ENCODE measurements around the gene SORCS2. TPM values are rescaled to one million over a fixed set of nuclear protein-coding genes. Genes with fewer than 3 reads are reported as not detected.

SORCS2 gene
- total and polyA plus RNA-seq, 2 of the 4 experiments (the other 2 are of a cell fraction) = 0.36 to 0.62 TPM

DNA sequence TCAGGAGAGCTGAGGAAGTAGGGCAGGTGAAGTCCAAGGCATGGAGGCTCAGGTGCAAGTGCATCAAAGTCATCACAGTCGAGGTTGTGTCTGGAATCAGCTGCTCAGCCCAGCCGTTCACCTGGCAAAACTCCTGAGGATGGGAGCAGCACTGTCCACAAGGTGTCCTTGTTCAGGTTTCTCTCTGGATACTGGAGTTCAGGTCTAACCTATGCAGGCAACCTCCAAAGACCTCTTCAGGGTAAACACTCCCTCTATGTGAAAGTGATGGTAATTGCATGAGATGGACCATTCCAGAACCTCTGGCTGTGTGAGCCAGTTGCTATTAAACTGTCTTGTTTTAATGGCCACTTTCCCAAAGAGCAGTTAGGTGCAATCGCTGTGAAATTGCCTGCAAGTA, 362.6 kb downstream of the SORCS2 start:
- intact Hi-C loops (cut with micrococcal nuclease) (no loop called here), dilution Hi-C loops (cut with HindIII; ENCODE audit: low sequenced_read_pairs, unreplicated experiment) (no loop called here), in situ Hi-C loops (cut with MboI; ENCODE audit: low sequenced_read_pairs) (no loop called here)
- H3K4me3 ChIP-seq (ENCODE audit: insufficient read depth, low read depth, low read length) = no peak overlapping the region
- H2AK9ac ChIP-seq (replicated peaks; ENCODE audit: low read depth, low read length, poor library complexity) = no peak overlapping the region
- no peak overlapping the region for H2BK120ac ChIP-seq (ENCODE audit: low read depth, low read length)
- no peak overlapping the region for H3K14ac ChIP-seq (replicated peaks; ENCODE audit: low read depth, low read length)
- no peak for TF ChIP-seq NFE2L2 (IDR thresholded peaks at IDR 0.05; ENCODE audit: low read depth, low read length)
- no peak for TF ChIP-seq ELK1 (IDR thresholded peaks at IDR 0.05; ENCODE audit: borderline replicate concordance, low read depth, low read length)
- TF ChIP-seq BHLHE40 (IDR thresholded peaks at IDR 0.05; ENCODE audit: low read depth, low read length) = no peak
- TF ChIP-seq RAD21 (IDR thresholded peaks at IDR 0.05; ENCODE audit: low read length) = no peak
- TF ChIP-seq RFX5 (IDR thresholded peaks at IDR 0.05; ENCODE audit: low read depth, low read length) = no peak
- no peak for TF ChIP-seq POLR2A (IDR thresholded peaks at IDR 0.05; ENCODE audit: low read depth, low read length)
- TF ChIP-seq MAFK (IDR thresholded peaks at IDR 0.05; ENCODE audit: low read depth, low read length) = no peak
- TF ChIP-seq SMC3 (IDR thresholded peaks at IDR 0.05; ENCODE audit: low read depth, low read length) = no peak
- H3K36me3 ChIP-seq (ENCODE audit: control insufficient read depth, insufficient read depth, low read length) = no peaks in the 10 kb centered on the region
- DNase-seq = no peak
- no peak overlapping the region for H2AFZ ChIP-seq (replicated peaks; ENCODE audit: low read length, poor library complexity)
- CTCF ChIA-PET = no interaction called here
- H3K18ac ChIP-seq (ENCODE audit: low read depth, low read length) = no peak overlapping the region
- no CpG with 5 or more reads among the region's 3 CpGs for WGBS, 2 experiments (ENCODE audit: extremely low coverage in 2 of 2, insufficient read length in 1 of 2)
- no peaks in the 10 kb centered on the region for H4K20me1 ChIP-seq (ENCODE audit: insufficient read depth, low read length)
- H4K8ac ChIP-seq (ENCODE audit: low read depth in 2 of 2, low read length in 2 of 2) = no peak overlapping the region
- POLR2A ChIA-PET (ENCODE audit: unreplicated experiment) = no interaction called here
- H3K56ac ChIP-seq (ENCODE audit: extremely low read depth, insufficient read depth, low read length) = no peak overlapping the region
- no peak overlapping the region for H2AK5ac ChIP-seq (ENCODE audit: low read depth, low read length)
- H2BK15ac ChIP-seq (ENCODE audit: low read depth, low read length) = no peak overlapping the region
- no peak for ATAC-seq (ENCODE audit: low read depth)
- H4K5ac ChIP-seq (ENCODE audit: low read depth, low read length) = no peak overlapping the region
- H3K4me1 ChIP-seq (ENCODE audit: control insufficient read depth, insufficient read depth, low read length) = peaks cover 3% of the 10 kb centered on the region
- peaks cover 18% of the 10 kb centered on the region for H3K9me3 ChIP-seq (ENCODE audit: control insufficient read depth, insufficient read depth, low read length)
- H3K9me1 ChIP-seq (ENCODE audit: insufficient read depth, low read length) = no peaks in the 10 kb centered on the region
- no peak overlapping the region for H3K27ac ChIP-seq (ENCODE audit: insufficient read depth, low read length)
- no peaks in the 10 kb centered on the region for H3K79me1 ChIP-seq (ENCODE audit: low read depth in 1 of 2, low read length in 2 of 2)
- no peak overlapping the region for H4K91ac ChIP-seq (ENCODE audit: insufficient read depth, low read depth, low read length)
- no peak overlapping the region for H3K23ac ChIP-seq (ENCODE audit: low read depth, low read length)
- no peak overlapping the region for H3K4ac ChIP-seq (ENCODE audit: low read depth, low read length)
- no peaks in the 10 kb centered on the region for H3K27me3 ChIP-seq (ENCODE audit: control insufficient read depth, insufficient read depth, low read length)
- H2BK20ac ChIP-seq (ENCODE audit: low read depth, low read length) = no peak overlapping the region
- no peak overlapping the region for H2BK5ac ChIP-seq (ENCODE audit: low read depth, low read length, poor library complexity, severe bottlenecking)
- no peak overlapping the region for H3K9ac ChIP-seq (ENCODE audit: low read depth, low read length)
- BruUV-seq (replicated peaks) = no TSS peak
- no peak overlapping the region for H3K4me2 ChIP-seq (ENCODE audit: low read depth, low read length)
